Stimulated activated CD4-positive, alpha-beta T cell treated with anti-CD3 and anti-CD28 coated beads, TNF-alpha, amount 100 ng/mL, for 4 hours (primary cell): ENCODE results near the gene PTPRD.

Experiments used
- DNase-seq, 3 experiments: peaks; one replicate each; pipeline ENCODE4 v3.0.0-alpha.2; 2020; ENCODE audit warnings: low read depth in 3 of 3

PTPRD gene

DNA sequence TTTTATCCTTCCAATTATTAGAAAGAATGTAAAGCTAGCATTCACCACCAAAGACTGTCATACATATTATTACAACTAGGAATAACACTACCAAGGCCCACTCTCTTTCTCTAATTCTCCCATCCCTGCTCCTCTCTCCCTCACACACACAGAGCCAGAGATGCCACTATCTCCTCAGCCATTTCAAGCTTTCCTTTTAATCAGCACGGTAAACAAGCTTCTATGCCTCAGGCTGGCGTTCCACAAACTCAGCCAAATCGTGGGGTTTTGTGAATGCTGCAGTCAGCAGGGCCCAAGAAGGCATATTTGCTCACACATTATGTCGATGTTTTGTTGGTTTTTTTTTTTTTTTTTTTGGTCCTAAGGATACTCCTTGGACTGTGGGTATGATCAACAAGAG is 1833.3 kb downstream of the PTPRD start:
- DNase-seq = no peak

DNA sequence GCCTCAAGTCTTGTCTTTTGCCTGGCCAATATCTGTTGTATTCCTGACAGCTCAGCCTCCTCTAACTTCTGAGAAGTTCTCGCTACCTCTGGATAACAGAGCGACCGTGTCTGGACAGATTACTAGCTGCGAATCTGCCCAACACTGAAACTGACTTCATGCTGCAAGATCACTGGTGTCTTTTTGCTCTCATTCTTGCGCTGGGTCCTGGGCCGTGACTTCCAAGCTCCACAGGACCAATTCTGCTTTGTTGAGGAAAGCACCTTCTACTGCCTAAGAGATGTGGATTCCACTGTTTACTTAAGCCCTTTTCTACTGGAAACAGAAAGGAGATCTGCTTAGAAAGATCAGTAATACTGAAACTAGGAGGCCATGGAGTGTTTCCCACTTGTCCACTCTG is 1834.4 kb downstream of the PTPRD start:
- DNase-seq = no peak

DNA sequence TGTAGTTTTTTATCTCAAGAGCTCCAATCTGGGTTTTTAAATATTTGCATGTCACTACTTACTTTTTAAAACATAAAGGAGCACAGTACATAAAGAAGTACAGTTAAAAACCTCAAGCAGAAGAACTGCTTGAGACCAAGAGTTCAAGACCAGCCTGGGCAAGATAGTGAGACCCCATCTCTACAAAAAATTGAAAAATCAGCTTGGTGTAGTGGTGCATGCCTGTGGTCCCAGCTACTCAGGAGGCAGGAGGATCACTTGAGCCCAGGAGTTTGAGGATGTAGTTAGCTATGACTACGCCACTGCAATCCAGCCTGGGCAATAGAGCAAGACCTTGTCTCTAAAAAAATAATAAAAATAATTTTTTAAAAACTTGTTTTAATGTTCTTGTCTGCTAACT is 1840.5 kb downstream of the PTPRD start:
- no peak for DNase-seq

DNA sequence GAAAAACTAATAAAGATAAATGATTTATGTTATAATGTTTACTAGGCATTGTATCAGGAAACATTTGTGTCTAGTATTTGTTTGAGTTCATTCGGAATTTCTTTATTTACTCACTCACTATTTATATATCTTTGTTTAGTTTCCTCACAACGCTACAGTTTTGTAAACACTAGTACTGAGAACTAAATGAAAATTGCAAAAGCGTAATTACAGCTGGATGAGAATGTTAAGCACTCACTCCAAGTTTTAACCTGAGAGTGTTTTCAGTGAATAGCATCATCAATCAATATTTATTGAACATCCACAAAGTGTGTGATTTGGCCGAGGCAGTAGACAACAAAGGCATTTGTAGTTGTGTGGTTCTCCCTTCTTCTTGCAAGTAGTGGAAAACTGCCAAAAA is 1843.6 kb downstream of the PTPRD start:
- no peak for DNase-seq

DNA sequence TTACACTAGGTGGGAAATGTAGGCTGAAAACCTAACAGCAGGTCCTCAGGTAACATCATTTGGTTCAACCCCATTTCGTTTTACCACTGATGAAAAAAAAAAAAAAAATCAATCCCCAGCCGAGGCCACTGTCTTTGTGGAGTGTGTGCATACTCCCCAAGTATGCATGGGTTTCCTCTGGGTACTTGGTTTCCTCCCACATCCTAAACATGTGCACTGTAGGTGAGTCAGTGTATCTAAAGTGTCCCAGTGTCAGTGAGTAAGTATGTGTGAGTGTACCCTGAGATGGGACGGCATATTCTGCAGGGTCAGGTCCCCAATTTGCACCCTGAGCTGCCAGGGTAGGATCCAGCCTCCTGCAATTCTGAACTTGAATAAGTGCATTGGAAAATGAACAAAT is 1846.7 kb downstream of the PTPRD start:
- no peak for DNase-seq

DNA sequence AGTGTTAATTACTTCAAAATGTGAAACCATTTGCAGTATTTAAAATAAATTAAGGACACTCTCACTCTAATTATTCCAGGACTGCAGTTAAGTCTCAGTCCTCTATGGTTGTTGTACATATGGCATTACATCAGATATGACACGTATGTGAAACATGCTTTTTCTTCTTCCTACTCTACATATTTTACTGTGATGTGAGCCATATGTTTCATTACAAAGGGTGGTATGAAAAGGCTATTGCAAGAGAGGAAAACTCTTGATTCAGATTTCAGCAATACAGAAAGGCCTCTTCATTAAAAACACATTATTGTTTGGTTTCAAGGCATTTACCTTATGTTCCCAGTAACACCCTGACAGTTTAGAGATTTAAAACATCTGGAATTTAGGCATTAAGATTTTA is 1848.8 kb downstream of the PTPRD start:
- no peak for DNase-seq

DNA sequence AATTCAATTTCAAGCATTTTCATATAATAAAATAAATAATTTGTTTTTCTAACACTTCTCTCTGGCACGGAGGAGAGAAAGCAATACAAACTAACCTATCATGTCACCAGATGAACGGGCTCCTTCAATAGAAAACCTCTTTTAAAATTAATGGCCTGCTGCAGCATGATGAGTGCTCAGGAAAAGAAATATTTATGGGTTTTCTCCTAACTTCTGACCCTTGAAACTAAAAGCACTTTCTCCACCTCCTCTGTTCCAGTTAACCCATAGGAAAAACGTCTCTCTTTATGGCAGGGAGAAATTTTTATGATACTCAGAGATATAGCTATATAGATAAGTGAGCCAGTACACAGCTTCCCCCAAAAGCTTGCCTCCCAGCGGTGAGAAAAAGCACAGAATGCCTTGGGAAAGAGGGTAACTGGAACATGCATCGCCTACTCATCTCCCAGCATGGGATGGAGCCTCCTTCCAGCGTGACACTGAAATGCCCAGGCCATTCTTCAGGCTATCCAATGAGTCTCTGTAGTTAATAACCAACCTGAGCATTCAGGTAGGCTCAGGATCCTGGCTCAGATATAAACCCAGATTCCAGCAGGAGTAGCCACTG is 1850.2 kb downstream of the PTPRD start:
- no peak for DNase-seq

DNA sequence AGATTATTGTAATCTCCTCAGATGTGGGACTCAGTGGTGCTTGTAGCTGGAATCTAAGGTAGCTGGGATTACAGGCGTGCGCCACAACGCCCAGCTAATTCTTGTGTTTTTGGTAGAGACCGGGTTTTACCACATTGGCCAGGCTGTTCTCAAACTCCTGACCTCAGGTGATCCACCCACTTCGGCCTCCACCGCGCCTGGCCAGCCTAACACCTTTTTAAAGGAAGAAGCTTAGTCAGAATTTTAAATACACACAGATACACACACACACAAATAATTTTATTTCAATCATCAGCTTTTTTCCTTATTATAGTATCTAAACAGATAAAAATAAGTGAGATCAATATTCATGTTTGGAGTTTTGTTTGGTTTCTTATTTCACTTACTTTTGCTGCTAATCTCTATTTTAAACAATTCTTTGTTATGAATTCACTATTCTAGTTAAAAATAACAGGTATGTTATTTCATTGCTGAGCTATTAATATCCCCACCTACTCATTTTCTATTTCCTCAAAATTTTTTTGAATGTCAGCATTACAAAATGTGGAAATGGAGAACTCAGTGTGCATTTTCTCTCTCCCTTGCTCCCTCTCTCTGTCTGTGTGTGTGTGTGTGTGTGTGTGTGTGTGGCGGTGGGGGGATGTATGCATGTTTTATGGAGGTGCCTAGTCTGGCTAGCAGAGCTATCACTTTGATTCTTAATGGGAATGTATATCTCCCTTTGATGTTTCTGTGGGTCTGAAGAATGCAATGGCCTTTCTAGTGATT is 1852.6 kb downstream of the PTPRD start:
- DNase-seq = no peak

DNA sequence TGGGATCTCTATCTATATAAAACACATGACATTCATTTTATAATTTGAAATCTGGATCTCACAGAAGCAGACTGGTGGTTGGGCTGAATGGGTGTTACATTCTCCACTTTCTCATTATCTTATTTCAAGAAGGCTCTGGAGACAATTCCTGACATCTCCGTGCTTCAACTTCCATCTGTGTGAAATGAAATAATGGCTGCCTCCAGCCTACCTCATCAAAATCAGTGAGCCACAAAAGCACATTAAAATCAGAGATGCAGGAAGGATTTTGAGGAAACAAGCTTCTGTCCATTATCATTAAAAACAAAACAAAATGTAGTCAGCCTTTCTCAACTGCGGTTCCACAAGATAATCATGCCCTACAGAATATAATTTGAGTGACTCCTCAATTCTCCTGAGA is 1854.9 kb downstream of the PTPRD start:
- DNase-seq = no peak

DNA sequence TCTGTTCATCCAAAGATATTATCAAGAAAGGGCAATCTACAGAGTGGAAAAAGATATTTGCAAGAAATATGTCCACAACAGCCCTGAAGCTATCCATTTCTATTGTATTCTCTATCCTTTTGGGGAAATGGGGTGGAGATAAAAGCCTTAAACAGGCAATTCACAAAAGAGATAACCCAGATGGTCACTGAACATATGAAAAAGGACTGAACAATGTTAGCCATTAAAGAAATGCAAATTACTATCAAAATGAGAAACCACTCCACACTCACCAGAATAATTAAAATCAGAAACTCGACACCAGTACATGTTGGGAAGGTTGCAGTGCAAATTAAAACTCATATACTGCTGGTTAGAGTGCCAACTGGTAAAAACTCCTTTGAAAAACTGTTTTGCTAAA is 1858.1 kb downstream of the PTPRD start:
- no peak for DNase-seq

DNA sequence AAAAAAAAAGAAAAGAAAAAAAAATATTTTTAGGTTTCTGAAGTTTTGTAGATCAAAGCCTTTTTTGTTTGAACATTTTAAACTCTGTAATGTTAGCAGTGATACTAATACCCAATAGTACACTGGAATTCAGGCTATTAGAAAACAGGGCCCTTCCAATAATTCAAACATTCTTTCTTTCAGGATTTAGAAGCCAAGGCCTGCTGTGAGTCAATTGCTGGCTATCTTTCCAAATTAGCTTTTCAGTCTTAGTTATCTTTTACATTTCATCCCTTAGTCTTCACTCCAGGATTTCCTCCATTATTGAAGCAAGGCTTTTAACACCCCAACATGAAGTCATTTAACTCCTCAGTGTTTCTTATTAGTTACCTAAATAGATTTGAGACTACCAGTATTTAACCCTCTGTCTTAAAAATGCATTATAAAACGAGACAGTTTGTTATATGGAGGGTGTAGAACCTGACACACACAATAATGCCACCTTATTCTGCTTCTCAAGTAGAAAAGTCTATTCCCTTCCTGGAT is 1861.3 kb downstream of the PTPRD start:
- no peak for DNase-seq

DNA sequence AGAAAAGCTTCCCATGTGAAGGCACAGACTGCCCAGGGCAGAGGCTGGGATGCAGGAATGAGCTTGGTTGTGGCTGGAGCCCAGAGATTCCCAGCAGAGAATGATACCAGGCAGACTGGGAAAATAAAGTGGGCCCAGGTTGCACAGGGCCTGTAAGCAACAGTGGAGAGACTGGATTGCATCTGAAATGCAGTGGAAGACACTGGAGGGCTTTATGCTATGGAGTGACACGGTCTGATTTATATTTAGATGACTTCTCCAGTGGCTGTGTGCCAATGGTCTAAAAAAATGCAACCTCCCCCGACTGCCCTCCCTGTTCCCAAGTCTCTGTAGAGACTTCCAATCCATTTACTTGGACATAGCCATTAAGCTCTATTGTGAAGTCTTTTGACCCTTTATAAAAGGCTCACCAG is 1862.2 kb downstream of the PTPRD start:
- DNase-seq = no peak

DNA sequence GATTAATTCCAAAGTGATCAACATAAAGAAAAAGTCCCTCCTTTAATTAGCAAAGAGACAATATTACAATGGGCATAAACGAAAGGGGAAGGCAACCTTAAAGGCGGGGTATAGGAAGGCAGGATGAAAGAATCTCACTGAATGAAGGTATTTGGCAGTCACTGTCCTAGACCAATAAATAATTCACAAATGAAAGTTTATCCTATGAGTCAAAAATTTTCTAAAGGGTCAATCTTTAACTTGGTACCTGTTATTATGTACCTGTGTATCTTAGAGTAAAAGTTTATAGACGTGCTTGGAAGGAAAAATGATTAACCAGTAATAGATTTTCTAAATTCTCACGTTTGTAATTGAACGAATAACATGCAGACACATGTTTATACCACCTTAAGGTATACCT is 1867.5 kb downstream of the PTPRD start:
- no peak for DNase-seq

DNA sequence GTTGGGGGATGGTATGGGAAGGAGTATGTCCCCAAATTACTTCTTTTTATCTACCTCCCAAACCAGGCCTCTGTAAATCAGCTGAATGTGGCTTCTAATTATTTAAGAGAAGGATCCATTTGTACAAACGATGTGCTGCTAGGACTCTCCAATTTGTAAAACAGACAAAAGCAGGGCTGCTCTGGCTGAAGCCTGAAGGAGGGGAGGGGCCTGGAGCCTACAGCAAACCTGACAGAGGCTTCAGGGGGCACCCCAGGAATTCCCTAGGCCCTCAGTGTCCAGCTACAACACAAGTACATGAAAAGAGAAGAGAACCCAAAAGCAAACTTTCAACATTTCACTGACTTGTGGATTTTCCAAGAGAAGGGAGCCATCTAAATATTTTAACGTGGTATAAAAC is 1873.9 kb downstream of the PTPRD start:
- no peak for DNase-seq

DNA sequence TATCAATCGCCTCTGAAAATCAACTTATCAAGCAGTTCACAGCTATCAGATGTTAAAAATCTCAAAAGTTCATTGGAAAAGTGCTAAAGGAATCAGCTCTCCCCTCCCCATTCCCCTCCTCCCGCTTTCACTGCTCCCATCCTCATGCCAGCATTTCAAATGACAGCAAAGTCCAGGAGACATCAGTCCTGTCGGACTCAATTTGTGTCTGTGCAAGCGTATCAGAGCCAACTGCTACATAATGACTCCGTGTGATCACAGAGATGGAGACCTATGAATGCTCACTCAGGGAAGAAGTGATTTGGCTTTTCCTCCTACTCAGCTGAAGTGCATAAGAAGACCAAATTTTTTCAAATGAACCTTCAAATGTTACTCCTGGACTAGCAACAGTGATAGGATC is 1876.0 kb downstream of the PTPRD start:
- DNase-seq = no peak

DNA sequence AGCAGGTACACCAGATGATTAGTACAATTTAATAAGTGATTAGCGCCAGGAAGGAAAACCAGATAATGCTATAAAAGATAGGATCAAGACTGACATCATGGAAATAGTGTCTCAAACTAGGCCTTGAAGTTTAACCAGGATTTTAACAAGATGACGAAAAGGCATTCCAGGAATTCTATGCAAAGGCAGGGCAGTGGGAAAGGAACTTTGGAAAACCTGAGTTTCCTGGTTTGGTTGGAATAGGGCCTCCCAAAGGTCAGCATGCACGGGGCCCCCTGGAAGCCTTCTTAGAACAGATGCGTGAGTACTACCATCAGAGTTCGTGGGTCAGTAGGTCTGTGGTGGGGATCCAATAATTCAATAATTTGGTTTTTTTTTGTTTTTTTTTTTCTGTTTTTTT is 1878.0 kb downstream of the PTPRD start:
- DNase-seq = no peak

DNA sequence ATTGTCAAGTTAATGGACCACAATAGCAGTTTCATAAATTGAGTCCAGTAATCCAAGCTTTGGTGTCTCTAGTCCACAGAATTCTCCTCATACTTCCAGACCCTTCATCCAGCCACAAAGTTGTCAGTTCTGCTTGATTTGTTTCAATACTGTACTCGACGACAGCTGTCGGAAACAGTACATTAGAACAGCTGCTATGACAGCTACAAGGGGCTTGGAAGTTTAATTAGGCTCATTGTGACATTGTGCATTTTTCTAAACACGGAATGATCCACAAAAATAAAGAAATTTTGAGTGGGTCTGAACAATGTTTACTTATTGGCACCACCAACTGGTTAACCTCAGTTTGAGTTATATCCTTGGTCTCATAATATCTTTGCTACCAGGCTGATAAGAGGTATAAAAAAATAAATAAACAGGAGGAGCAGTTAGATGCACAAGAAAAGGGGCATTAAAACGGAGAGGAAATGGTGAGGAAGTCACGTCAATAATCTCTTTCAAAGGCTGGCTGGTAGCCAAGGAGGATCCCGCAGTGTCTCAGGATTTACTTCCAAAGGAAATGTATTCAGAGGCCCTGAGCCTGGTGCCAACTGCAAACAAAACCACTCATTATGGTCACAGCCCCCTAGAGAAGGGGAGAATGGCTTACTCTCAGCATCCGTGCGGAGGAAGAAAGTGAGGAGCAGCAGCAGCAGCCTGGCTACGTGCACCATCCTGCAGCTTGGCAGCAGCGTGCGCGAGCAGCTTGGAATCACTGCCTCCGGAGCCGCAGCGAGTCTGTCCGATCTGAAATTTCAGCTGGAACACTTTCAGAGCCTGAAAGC is 1879.5 kb downstream of the PTPRD start:
- no peak for DNase-seq

DNA sequence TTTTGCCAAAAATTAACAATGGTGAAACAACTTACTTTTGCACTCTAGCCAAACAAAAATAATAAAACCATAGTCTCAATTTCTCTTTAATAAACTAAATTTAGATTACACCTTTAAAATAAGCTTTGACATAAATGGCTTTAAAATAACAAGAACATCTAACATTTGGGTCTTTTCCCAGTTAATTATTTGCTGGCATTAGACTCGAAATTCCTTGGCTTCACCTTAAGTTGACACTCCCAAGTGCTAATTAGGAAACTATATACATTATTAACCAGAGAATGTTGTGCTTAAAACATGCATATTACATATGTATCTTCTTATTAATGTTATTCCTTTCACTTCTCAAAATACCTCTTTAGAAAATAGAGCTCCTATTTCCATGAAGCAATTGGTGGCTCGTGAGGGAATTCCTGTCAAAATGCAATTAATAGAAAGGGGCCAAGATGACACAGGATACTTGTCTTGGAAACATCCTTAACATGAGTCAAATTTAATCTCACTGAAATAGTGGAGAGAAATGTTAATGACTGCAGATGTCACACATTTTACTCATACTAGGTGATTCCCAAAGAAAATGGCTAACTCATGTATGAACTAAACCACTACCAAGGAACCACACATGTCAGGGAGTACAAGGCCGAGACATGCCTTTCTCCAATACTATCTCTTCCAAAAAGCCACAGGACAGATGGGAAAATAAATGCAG is 1880.3 kb downstream of the PTPRD start:
- DNase-seq = no peak

DNA sequence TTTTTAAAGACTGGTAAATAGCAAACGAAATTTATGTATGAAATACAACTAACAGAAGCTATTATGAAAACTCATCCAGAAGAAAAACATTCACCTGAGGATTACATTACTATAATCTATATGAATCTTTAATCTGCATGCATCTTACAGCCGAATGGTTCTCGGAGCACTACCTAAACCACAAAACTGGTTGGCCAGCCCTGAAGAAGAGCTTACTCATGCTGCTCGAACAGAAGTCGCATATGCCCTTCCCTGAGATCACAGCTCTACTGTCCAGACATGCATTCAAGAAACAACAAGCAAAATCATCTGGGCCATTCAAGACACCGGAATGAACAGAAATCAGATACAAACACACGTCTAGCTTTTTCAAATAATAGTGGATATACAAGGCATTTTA is 1882.2 kb downstream of the PTPRD start:
- DNase-seq = no peak

DNA sequence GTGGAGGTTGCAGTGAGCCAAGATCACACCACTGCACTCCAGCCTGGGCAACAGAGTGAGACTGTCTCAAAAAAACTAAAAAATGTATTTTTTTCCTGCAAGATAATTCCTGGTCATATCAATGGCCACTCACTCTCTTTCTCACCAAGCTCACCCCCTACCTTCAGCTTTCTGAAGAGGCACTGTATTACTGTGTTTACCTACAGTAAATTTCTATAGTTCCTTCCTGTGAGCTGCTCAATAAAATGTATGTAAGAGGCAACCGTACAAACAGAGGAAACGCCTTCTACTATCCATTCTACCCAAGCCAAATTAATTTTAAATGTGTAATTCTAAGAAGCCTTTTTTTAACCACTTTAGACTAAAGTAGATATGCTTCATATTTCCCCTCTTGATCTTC is 1883.9 kb downstream of the PTPRD start:
- DNase-seq = no peak

DNA sequence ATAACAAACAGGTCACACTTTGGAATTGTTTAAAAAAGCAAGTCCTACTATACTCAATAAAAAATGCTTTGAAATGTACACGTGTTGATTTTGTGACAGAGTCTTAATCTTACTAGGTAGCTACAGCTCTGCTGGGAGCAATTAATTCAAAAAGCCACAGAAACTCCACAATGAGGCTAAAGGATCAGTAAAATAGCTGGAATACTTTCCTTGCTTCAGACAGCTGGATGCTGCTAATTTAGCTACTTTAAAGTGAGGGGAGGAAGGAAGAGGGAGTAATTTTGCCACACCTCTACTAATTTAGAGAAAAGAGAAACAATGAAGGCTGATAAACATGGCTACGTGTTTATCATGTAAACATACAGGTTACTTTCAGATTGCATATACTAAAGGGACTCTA is 1885.6 kb downstream of the PTPRD start:
- no peak for DNase-seq

DNA sequence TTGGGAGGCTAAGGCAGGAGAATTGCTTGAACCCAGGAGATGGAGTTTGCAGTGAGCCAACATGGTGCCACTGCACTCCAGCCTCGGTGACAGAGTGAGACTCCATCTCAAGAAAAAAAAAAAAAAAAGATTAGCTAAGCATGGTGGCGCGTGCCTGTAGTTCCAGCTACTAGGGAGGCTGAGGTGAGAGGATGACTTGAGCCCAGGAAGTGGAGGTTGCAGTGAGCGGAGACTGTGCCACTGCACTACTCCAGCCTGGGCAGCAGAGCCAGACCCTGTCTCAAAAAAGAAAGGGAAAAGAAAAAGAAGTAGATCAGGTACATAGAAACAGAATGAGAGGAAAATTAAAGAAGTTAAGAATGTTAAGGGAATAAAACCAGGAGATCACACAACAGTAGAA is 1886.1 kb downstream of the PTPRD start:
- DNase-seq = no peak
